B cell (primary cell): ENCODE data around the gene PDK2. TPM values are rescaled to one million over a fixed set of nuclear protein-coding genes. Genes with fewer than 3 reads are reported as not detected.

Experiments used
- ATAC-seq: fragments of 200-7000 bp; cut with Tn5 transposase; one replicate; pipeline ENCODE4 v1.10.0; 2021; ENCODE audit warnings: low read depth, mild to moderate bottlenecking, moderate number of reproducible peaks, moderate library complexity
- CTCF ChIA-PET: fragments of 350-600 bp; sonication (Branson Sonifier 250); formaldehyde crosslinking; loops from one replicate; lab custom pipeline; 2021; ENCODE audit warnings: antibody characterized with exemption, inconsistent platforms; lab: Charles Lee
- POLR2A ChIA-PET: fragments of 350-600 bp; sonication (Branson Sonifier 250); formaldehyde crosslinking; loops from one replicate; lab custom pipeline; 2021; ENCODE audit warnings: antibody characterized with exemption; lab: Charles Lee
- DNase-seq: peaks from one replicate; pipeline ENCODE4 v3.0.0; 2013
- H2AFZ ChIP-seq: 2 replicates; pipeline ENCODE4 v1.6.1; 2012; ENCODE audit warnings: mild to moderate bottlenecking, low read depth, low read length; ENCODE audit not compliant: insufficient read depth, poor library complexity, severe bottlenecking
- H3K27ac ChIP-seq, 2 donors: 1 replicate in 1 of 2; 2 replicates in 1 of 2; pipeline ENCODE4 v1.5.1; 2012 to 2013; ENCODE audit warnings: low read length in 2 of 2, mild to moderate bottlenecking in 2 of 2, moderate library complexity in 1 of 2
- H3K27me3 ChIP-seq, 4 experiments: fragments of 200-600 bp in 1 of 4; sonication (generic) in 1 of 4; replicated peaks in 1 of 4; 1 replicate in 2 of 4; 2 replicates in 2 of 4; pipeline versions ENCODE4 v1.6.1 to v1.7.0; 2013 to 2016; ENCODE audit warnings: low read length in 3 of 4, mild to moderate bottlenecking in 2 of 4, mixed read lengths in 1 of 4, moderate library complexity in 1 of 4; ENCODE audit not compliant: insufficient read depth in 4 of 4, control insufficient read depth in 3 of 4; ENCODE audit errors: control extremely low read depth in 1 of 4
- H3K36me3 ChIP-seq, 2 experiments: replicated peaks in 1 of 2; 1 replicate in 1 of 2; 2 replicates in 1 of 2; pipeline versions ENCODE4 v1.6.1 to v1.7.1; 2013; ENCODE audit warnings: low read length in 1 of 2; ENCODE audit not compliant: insufficient read depth in 2 of 2, control insufficient read depth in 1 of 2; ENCODE audit errors: control extremely low read depth in 1 of 2, extremely low read depth in 1 of 2
- H3K4me1 ChIP-seq, 2 donors: fragments of 200-600 bp in 1 of 2; sonication (generic) in 1 of 2; 1 replicate in 1 of 2; 2 replicates in 1 of 2; pipeline versions ENCODE4 v1.5.1 to v1.6.1; 2013 to 2017; ENCODE audit warnings: low read length in 2 of 2; ENCODE audit not compliant: control insufficient read depth in 2 of 2, insufficient read depth in 2 of 2
- H3K4me2 ChIP-seq: replicated peaks from 2 replicates; pipeline ENCODE3; 2012; ENCODE audit warnings: mild to moderate bottlenecking, low read depth, low read length; ENCODE audit not compliant: poor library complexity, severe bottlenecking
- H3K4me3 ChIP-seq, 5 experiments: fragments of 200-600 bp in 1 of 5; sonication (generic) in 1 of 5; 1 replicate in 3 of 5; 2 replicates in 2 of 5; pipeline versions ENCODE4 v1.5.1 to v1.7.0; 2011 to 2016; ENCODE audit warnings: low read length in 4 of 5, mild to moderate bottlenecking in 4 of 5, low read depth in 2 of 5, control low read depth in 1 of 5, moderate library complexity in 1 of 5; ENCODE audit not compliant: insufficient read depth in 1 of 5; ENCODE audit errors: control extremely low read depth in 1 of 5, extremely low read depth in 1 of 5
- H3K79me2 ChIP-seq: fragments of 200-600 bp; sonication (generic); one replicate; pipeline ENCODE4 v1.6.0; 2016; ENCODE audit warnings: low read length; ENCODE audit not compliant: control insufficient read depth, insufficient read depth
- H3K9ac ChIP-seq: fragments of 200-600 bp; sonication (generic); 2 replicates; pipeline ENCODE4 v1.6.1; 2017; ENCODE audit warnings: mild to moderate bottlenecking, low read length, moderate library complexity
- H3K9me3 ChIP-seq, 3 donors: one replicate each; pipeline versions ENCODE4 v1.6.1 to v1.7.1; 2013; ENCODE audit warnings: low read length in 2 of 3; ENCODE audit not compliant: control insufficient read depth in 2 of 3, insufficient read depth in 1 of 3; ENCODE audit errors: control extremely low read depth in 1 of 3
- H4K20me1 ChIP-seq: 2 replicates; pipeline ENCODE4 v1.6.0; 2012; ENCODE audit warnings: mild to moderate bottlenecking, low read length; ENCODE audit not compliant: insufficient read depth, control insufficient read depth, poor library complexity, severe bottlenecking
- H3K27ac Mint-ChIP-seq: one replicate; pipeline ENCODE4 v1.8.0; 2021; ENCODE audit warnings: mixed read lengths
- H3K27me3 Mint-ChIP-seq: one replicate; pipeline ENCODE4 v1.8.0; 2021; ENCODE audit warnings: mixed read lengths
- H3K4me1 Mint-ChIP-seq: one replicate; pipeline ENCODE4 v1.8.0; 2021; ENCODE audit warnings: mixed read lengths
- H3K4me3 Mint-ChIP-seq: one replicate; pipeline ENCODE4 v1.8.0; 2021; ENCODE audit warnings: mixed read lengths
- H3K9me3 Mint-ChIP-seq: one replicate; pipeline ENCODE4 v1.8.0; 2022; ENCODE audit warnings: mixed read lengths; ENCODE audit not compliant: insufficient read depth
- EZH2 ChIP-seq: IDR thresholded peaks from 2 replicates; pipeline ENCODE4 v1.6.1; 2012; ENCODE audit warnings: borderline replicate concordance, low read depth, mild to moderate bottlenecking, moderate library complexity, low read length; ENCODE audit not compliant: insufficient read depth, poor library complexity, severe bottlenecking
- WGBS: methylation state at CpG from one replicate; pipeline ENCODE4 v1.1.5; 2013; ENCODE audit warnings: missing lambda C conversion rate; ENCODE audit not compliant: insufficient coverage; 5-methylcytosine and 5-hydroxymethylcytosine counted together
- intact Hi-C: fragments of 100-400 bp; cut with micrococcal nuclease; formaldehyde crosslinking; loops from one replicate; pipeline ENCODE4 v1.10.0; 2022
- polyA plus RNA-seq: library from polyadenylated mRNA; depleted of rRNA; stranded (reverse); fragments of >200 nt; gene quantifications from 2 replicates; pipeline ENCODE4 v1.2.3, GENCODE V29; 2012
- total RNA-seq, 2 donors: library from RNA; stranded (reverse); fragments of 120-200 nt in 1 of 2; gene quantifications; 1 replicate in 1 of 2; 2 replicates in 1 of 2; pipeline versions ENCODE4 v1.2.3 to v1.2.4, GENCODE V29; 2013 to 2022
- TF ChIP-seq, protein P1 (sequence below): fragments of 200-600 bp; IDR thresholded peaks from one replicate; pipeline ENCODE4 v1.8.0; 2022; ENCODE audit warnings: antibody characterized with exemption, mild to moderate bottlenecking

The PDK2 gene
- total and polyA plus RNA-seq, 2 donors (not counting 1 experiment from before 2014, with no cell fraction given) = 35.2 to 73.2 TPM

DNA sequence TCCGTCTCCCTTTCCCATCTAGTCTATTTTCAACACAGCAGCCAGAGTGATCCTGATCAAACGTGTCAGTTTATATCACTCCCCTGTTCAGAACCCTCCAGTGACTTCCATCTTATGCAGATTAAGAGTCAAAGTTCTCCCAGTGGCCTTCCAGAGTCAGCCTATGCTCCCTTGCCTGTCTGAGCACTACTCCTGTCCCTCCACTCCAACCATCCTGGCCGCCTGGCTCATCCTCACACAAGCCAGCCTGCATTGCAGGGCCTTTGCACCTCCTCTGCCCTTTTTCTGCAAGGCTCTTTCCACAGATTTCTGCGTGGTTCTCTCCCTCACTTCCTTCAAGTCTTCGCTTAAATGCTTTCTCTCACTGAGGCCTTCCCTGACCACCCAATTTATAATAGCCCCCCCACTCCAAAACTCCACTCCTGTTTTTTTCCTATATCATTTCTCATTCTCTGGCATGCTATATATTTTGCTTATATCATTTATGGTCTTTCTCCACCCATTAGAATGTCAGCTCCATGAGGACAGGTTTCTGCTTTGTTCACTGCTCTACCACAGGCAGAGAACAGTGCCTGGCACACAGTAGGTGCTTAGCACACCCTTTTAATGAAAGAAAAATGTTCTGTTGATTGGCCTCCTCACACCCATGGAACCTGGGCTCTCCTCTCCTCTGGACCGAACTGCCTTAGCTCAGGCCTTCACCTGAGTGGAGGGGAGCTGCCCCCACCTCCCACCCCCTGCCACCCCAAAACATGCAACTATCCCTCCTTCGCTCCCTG, 25.5 kb downstream of the PDK2 start:
- Histone ChIP-seq H3K4me1 (peaks cover 10 to 14% of the 10 kb centered on the region in 2 donors), H3K4me3 (no peak overlapping the region), H3K27ac (no peak overlapping the region), H4K20me1 (no peaks in the 10 kb centered on the region), H3K9ac (no peak overlapping the region), H3K36me3 (no peaks in the 10 kb centered on the region), H3K79me2 (no peaks in the 10 kb centered on the region), H3K4me2 (no peak overlapping the region), H3K9me3 (no peaks in the 10 kb centered on the region), H2AFZ (no peak overlapping the region), H3K27me3 (peaks cover 0 to 35% (median 11%) of the 10 kb centered on the region in 4 experiments)
- TF ChIP-seq, protein P1, sequence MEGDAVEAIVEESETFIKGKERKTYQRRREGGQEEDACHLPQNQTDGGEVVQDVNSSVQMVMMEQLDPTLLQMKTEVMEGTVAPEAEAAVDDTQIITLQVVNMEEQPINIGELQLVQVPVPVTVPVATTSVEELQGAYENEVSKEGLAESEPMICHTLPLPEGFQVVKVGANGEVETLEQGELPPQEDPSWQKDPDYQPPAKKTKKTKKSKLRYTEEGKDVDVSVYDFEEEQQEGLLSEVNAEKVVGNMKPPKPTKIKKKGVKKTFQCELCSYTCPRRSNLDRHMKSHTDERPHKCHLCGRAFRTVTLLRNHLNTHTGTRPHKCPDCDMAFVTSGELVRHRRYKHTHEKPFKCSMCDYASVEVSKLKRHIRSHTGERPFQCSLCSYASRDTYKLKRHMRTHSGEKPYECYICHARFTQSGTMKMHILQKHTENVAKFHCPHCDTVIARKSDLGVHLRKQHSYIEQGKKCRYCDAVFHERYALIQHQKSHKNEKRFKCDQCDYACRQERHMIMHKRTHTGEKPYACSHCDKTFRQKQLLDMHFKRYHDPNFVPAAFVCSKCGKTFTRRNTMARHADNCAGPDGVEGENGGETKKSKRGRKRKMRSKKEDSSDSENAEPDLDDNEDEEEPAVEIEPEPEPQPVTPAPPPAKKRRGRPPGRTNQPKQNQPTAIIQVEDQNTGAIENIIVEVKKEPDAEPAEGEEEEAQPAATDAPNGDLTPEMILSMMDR = no peak
- TF ChIP-seq EZH2 = no peak
- H3K4me1 Mint-ChIP-seq = peaks cover 8% of the 10 kb centered on the region
- DNase-seq (no peak), ATAC-seq (no peak)
- H3K27ac Mint-ChIP-seq = no peak overlapping the region
- POLR2A ChIA-PET = interaction anchor here (0.6 kb wide), 2 partner anchors 36 to 286 kb away, joined by 3 to 6 read pairs; no protein-coding TSS in a partner anchor
- H3K4me3 Mint-ChIP-seq = no peak overlapping the region
- peaks cover 42% of the 10 kb centered on the region for H3K27me3 Mint-ChIP-seq
- CTCF ChIA-PET = interaction anchor here (1.3 to 3.7 kb wide), 6 partner anchors 18 to 58 kb away, joined by 3 to 18 read pairs (median 8); partner anchors contain the start of gene PDK2
- intact Hi-C loops = no loop called here
- no peaks in the 10 kb centered on the region for H3K9me3 Mint-ChIP-seq
- WGBS = 88% methylated on average over 5 of the region's 7 CpGs

DNA sequence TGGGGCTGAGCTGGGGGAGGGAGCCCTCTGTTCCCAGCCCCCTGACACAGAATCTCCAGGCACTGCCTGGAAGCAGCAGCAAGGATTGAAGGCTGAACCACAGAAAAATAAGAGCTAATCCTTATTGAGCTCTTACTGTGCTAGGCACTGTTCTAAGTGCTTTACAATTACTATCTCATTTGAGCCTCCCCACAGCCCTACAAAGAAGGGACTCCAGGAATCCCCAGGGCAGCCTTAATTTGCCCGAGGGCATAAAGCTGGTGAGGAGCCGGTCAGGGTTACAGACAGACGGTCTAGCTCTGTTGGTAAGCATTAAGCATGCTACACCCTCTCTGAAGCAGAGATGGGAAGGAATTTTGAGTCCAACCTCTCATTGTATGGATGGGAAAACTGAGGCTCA, 27.8 kb downstream of the PDK2 start:
- ChIA-PET POLR2A (no interaction called here), CTCF (interaction anchor here (0.6 to 1.6 kb wide), 5 partner anchors 9 to 744 kb away, joined by 3 to 7 read pairs (median 4); partner anchors contain the start of gene TOB1)
- ATAC-seq = no peak
- Histone ChIP-seq H3K4me2 (no peak overlapping the region), H3K4me3 (no peak overlapping the region), H3K4me1 (peaks cover 5% of the 10 kb centered on the region in 2 donors), H3K27ac (no peak overlapping the region), H3K27me3 (peaks cover 0 to 21% (median 3%) of the 10 kb centered on the region in 4 experiments), H4K20me1 (no peaks in the 10 kb centered on the region), H2AFZ (no peak overlapping the region), H3K9me3 (peaks cover 0 to 1% (median 0%) of the 10 kb centered on the region in 3 donors), H3K79me2 (no peaks in the 10 kb centered on the region), H3K36me3 (no peaks in the 10 kb centered on the region), H3K9ac (no peak overlapping the region)
- intact Hi-C loops = no loop called here
- Mint-ChIP-seq H3K27me3 (peaks cover 26% of the 10 kb centered on the region), H3K9me3 (no peaks in the 10 kb centered on the region), H3K4me3 (no peak overlapping the region), H3K4me1 (peaks cover 5% of the 10 kb centered on the region), H3K27ac (no peak overlapping the region)
- DNase-seq = no peak
- no peak for TF ChIP-seq EZH2
- TF ChIP-seq, protein P1 = no peak
- WGBS = 100% methylated on average over 2 of the region's 3 CpGs
